ENCODE measurements around the gene METTL3.

Gene METTL3

DNA sequence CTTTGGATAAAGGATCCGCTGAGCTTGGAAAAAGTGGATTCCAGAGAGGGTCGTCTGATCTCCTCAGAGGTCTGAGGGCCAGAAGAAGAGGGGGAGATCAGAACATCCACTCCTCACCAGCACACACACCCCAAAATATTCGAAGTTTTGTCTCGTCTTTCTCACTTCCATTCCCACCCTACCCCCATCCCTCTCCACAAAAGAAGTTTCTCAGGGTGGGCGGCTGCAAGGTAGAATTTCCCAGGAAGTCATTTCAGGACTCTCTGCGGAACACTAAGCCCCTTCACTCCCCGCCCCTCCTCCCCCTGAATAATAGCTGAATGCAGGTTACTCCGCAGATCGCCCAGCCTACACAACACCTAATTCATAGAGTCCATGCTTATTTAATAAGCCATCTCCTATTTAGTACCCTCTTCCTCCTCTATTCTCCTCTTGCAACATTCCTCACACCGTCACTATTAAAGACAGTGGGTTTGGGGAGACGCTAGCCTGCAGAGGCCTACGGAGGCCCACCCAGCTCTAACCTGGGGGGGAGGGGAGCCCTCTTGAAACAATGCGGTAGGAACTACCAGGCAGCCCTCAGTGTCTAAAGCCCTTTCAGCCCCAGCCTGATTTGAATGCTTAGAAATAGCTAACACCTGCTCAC lies 15.7 kb upstream of the METTL3 start:
- DNase-seq, result no peak

DNA sequence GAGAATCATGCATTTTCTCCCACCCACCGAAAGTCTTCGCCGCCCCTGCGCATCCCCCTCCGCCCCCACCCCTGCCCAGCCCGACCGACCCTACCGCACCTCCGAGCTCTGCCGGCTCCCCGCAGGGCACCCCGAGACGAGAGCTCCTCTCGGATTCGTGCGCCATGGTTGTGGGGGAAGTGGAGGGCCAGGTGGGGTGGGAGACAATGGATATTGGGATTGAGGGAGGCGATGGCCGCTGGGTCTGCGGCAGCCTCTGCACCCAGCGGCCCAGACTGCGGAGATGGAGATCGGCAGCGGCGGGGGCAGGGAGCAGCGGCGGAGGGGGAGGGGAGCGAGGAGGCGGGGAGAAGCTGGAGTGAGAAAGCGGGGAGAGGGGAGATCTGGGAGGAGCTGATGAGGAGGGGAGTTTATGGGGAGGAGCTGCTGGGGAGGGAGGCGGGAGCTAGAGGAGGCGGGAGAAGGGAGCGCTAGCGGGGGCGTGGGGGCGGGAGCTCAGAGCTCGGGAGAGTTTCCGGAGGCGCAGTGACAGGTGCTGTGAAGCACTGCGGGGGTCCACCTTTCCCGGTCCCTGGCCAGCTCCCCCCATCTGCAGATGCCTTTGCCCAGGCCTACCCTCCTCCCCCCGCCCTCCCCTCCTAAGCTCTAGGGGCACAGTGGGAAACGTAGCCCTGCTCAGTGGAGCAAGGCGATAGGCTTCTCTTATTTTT lies 15.0 kb upstream of the METTL3 start, which contains the start of gene SALL2:
Gene SALL2, minus strand, starts transcription at position 385 of the 710 bp plus-strand sequence. Its CDS starts 219 bp downstream, at position 166.
- DNase-seq, result peak; percentile 53

DNA sequence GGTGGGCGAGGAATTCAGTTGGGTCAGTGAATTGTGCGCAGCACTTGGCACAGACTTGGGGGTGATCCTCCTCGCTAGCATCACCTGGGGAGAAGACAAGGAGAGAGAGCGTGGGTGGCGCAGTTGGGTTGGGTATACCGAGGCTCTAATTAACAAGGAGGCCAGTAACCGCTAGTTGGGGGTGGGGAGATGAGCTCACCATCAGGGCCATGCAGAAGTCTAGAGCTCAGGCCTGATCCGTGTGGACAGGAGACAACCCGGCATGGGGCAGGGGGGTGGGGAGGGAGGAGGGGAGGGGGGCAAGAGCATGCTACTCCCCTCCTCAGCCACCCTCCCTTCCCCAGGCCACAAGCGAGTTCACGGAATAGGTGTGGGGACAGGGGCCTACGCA lies 14.4 kb upstream of the METTL3 start:
- DNase-seq, result no peak

DNA sequence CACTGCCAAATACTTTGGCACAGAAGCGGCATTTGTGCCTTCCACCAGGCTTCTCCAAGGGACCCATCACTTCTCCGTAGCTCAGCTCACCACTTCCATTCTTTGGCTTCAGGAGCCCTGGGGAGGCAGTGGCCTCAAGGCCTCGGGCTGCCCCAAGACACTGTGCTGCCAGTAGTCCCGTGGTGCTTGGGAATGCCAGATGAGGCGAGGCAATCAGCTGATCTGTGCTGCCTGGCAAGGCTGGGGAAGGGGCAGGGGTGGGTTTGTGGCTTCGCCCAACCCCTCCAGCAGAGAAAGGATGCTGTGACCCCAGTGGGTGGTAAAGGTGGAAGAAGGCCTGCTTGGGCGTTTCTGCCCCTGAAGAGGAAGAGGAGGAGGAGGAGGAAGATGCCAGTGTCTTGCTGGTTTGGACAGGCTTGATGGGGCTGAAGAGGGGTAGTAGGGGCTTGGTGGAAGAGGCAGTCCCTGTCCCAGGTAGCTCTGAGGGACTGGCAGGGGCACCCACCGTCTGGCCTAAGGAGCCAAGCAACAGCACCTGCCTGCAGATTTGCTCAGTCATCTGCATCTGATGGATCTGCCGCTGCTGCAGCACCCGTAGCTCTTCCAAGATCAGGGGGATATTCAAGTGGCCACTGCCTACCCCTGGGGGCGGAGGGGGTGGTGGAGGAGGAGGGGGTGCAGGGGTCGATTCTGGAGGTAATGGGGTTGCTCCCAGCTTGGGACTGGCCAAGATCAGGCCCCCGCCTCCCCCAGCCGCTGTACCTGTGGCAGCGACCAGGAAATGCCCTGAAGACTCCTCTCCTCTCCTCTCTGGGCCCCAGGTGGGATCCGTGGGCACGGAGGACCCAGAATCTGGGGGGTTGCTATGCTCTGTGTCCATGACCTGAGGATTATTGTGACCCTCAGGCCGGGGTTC lies 13.7 kb upstream of the METTL3 start:
- DNase-seq, result no peak

DNA sequence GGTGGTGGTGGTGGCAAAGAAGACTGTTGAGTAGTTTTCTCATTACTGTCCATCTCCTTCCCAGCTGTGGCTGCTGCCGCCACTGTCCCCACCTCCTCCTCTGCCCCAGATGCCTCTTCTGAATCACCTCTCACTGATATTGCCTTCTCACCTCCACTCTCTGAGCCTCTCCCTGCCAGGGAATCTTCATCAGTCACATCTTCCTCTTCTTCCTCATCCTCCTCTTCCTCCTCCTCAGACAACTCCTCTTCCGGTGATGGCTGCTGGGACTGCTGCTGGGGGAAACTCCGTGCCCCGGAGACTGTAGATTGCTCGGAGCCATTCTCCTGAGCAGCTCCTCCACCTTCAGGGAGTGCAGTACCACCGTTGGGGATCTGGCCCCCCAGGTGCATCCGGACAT lies 12.1 kb upstream of the METTL3 start:
- no peak for DNase-seq

DNA sequence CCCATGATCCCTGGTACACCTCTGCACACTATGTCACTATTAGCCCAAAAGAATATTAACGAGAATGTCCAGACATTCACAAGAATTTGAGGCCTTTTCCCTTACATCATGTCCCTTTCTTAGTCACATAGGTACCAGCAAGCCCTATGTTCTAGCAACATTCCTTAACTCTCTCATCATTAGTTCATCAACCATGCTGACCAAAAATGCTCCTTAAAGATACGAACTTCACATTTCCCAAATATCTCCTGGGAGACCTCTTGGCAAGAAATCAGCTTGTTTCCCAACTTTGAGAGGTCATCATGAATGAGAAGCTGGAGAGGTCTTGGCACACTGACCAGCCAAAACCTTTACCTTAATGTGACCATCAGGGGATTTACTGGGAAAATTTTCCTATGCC lies 10.4 kb upstream of the METTL3 start:
- DNase-seq, result no peak

DNA sequence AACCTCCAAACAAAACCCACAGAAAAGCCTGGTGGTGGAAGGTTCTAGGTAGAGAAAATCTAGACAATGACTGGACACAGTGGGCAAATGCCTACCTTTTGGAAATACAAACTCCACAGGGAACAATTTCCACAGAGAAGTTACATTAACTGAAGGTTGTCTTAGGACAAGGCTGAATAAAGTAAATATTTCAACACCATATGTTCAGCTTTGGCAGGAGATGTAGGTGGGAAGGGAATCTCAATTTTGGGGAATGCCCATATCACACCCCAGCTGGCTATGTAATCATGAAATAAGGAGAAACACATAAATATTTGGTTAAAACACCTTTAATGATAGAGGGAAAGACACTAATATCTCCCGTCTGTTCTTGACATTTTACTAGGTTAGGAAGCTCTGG lies 9.6 kb upstream of the METTL3 start:
- DNase-seq, result no peak

DNA sequence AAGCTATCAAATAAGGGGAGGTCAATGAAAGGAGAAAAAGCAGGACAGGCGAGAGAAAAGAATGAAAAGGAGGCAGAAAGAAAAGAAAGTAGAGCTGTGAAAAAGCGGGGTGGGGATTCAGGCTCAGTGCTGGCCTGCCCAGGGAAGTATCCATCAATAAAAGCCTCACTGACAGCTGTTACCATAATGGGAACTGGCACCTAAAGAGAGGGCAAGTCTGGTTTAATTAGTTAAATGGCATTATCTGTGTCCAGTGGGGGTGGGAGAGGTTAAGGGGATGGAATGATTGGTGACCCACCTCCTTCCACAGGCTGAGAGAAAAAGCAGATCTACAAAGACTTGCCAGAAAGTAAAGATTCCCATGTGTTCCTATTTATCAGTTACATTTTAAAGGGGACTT lies 7.6 kb upstream of the METTL3 start:
- DNase-seq, result no peak

DNA sequence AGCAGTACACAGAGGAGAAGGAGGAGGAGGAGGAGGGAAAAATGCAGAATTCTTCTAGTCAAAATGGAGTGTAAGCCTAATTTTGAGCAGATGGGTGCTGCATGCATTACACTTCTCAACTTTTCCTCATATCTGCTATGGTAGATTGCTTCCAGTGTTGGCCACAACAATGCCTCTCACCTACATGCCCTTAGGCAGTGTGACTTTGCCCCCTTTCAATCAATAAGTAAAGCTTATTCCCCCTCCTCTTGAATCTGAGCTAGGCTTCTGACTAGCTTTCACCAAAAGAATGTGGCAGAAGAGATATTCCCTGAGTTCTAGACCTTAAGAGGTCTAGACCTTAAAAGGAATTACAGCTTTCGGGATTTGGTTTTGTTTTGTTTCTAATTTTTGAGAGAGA lies 3.2 kb upstream of the METTL3 start:
- no peak for DNase-seq

DNA sequence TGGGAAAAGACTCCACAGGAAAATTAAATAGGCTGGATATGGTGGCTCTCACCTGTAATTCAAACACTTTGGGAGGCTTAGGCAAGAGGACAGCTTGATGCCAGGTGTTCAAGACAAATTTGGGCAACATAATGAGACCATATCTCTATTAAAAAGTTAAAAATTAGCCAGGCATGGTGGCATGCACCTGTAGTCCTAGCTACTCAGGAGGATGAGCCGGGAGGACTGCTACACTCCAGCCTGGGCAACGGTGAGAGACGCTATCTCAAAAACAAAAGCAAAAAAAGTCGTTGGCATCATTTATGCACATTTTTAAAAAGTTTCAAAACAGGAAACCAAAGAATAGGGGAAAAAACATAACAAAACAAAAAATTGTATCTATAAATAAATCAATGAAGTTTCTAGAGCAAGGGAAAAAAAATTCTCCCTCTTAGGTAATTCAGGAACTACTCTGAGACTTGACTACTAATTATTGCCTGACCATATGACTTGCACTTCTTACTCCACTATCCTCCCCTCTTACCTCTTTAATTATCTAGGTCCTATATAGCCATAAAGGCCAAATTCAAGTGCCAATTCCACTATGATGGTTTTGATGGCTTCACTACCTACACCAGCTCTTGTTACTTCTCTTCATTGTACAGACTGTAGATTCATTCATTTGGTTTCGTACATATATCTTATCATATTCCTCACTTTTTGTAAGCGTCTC lies 1.6 kb downstream of the METTL3 start:
- no peak for DNase-seq

DNA sequence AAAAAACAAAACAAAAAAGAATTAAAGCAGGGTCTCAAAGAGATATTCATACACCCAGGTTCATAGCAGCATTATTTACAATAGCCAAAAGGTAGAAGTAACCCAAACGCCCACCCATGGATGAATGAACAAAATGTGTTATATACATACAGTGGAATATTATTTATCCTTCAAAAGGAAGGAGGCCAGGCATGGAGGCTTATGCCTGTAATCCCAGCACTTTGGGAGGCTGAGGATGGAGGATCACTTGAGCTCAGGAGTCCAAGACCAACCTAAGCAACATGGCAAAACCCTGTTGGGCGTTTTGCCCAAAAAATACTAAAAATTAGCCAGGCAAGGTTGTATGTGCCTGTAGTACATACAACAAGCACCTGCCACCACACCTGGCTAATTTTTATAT lies 4.6 kb downstream of the METTL3 start:
- no peak for DNase-seq

DNA sequence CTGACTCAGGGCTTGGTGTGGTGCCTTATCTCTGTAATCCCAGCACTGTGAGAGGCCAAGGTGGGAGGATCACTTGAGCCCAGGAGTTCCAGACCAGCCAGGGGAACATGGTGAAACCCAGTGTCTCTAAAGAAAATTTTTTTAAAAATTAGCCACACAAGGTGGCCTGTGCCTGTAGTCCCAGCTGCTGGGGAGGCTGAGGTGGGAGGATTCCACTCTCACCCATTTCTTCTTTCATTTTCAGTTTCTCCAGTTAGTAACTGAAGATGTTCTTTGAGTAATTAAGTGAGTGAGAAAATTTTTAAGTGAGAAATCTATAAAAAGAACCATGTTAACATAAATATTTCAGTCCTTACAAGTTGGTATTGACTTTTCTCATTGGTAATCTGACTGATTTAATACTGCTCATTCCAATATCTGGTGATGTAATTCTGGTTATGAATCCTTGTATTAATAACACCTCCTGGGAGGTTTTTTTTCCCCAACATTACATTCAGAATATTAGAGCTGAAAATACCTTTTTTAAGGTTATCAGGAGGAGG lies 6.1 kb downstream of the METTL3 start:
- no peak for DNase-seq

DNA sequence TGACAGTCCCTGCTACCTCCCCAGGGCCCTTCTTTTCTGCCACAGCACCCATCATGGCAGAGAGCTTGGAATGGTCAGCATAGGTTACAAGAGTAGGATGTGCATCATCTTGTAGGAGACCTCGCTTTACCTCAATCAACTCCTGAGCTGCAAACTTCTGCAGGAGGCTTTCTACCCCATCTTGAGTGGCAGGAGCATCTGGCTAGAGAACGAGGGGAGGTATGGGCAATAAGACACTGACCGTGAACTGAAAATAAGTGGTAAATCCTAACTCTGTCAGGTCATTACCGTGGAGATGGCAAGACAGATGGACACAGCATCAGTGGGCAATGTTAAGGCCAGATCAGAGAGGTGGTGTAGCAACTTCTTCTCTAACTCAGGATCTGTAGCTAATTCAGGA lies 7.8 kb downstream of the METTL3 start:
- no peak for DNase-seq

DNA sequence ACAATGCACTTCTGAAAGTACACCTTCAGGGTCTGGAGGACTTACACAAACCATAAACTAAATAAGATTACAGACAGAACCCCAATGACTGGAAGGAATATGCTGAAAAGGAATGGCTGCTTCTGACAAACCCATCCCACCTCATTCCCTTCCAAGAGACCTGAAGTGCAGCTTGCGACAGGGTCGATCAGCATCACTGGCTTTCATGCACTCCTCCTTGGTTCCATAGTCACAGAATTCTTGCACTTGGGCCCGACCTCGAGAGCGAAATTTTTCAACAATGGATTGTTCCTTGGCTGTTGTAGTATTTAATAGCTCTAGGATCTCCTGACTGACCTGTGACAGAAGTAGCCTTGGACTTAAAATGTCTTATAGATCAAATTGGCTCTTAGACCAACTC lies 9.6 kb downstream of the METTL3 start:
- DNase-seq, result no peak

DNA sequence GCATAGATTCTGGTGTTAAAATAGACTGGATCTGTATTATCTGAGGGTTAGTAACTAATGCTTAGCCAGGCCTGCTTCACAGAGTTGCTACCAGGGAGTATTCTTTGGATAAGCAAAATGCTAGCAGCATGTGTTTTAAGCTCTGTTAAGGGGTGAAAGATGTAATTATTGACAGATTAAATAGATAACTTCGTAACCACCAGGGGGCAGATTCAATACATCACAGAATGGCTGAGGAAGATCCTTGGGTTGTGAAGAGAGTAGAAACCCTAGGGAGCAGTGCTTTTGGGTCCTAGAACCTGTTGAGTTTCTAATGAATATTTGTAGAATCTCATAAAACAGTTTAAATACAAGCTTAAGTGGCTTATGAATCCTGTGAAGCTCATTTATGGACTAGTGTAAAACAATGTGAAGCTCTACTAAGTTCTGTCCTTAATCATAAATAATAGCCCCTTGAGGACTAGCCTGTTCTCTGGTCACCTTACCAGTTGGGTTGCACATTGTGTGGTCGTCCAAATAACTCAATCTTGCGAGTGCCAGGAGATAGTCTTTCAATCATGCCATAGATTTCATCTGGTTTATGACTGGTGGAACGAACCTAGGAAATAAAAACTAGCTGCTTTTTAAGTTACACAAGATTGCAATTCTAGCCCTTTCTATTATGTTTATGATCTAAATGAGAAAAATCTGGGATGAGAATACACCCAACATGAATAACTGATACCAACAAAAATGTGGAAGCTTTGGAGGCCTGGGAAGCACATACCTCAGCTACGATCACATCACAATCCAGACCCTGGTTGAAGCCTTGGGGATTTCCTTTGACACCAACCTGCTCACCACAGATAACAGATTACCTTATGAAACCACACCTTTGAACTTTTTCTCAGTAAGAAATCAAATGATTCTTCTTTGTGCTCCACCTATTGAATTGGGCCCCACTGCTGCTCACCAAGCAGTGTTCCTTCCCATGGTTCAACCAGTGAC lies 12.3 kb downstream of the METTL3 start:
- peak; percentile 13 for DNase-seq

DNA sequence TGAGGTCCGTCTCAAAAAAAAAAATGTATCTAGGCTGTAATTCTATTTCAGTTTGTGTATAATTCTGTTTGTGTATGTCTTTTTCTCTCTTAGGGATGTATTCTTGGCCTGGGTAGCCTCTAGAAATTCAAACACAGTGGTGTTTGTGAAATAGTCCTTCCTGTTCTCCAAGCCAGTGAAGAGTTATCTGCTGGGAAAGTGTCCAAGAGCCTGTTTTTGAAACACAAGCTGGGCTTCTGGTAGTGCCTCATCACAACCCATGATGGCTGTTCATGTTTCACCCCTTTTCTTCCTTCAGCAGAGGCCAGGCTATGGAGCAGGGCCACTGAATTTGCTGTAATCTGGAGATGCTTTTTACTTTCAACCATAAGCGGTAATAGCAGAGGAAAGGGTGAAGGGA lies 14.7 kb downstream of the METTL3 start:
- no peak for DNase-seq

DNA sequence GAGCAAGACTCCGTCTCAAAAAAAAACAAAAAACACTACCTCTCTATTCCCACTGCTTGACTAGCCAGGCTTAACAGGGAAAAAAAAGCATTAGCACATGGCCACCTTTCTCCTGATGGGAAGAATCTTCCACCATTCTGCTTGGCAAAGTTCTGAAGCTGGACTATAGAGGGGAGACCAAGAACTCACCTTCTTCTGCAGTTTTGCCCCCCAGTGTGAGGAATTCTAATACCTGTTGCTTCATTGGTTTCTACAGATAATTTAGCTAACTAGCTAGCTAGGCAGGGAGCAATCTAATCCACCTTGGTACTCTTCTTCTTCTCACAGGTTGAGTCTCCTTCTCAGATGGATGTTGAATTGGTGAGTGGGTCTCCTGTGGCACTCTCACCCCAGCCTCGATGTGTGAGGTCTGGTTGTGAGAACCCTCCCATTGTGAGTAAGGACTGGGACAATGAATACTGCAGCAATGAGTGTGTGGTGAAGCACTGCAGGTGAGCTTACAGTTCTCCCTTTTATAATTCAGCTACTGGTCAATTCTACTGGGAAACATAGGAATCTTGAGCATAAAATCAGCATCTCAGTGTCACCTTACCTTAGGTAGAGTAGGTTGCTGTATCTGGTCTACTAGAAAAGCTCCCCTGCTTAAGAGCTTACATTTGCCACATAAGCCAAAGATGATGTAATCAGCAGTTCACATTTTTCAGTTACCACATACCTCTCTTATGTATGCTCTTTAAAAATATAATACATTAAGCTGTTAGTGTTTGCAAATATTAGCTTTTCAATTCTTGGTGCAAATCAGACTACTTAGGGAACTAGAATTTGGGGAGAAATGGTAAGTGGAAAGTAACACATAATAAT lies 16.0 kb downstream of the METTL3 start:
- DNase-seq, result no peak

DNA sequence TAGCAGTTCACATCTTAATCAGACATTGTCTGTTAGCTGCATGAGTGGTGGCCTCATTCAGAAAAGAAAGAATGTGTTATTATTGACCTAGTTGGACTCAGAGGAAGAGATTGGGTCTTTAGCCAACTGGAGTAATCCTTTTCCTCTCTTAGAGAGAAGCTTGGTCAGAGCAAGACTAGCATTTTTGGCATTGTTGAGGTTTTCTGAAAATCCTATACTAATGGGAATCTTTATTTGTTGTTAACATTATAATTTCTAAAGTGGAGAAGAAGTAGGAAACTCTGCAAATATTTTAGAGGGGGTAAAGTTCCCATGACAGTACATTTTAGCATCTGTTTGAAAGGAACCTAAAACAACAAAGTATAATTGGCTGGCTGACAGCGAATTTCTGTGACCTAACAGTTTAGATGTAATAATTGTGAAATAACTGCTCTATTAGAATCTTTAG lies 24.5 kb downstream of the METTL3 start:
- no peak for DNase-seq

DNA sequence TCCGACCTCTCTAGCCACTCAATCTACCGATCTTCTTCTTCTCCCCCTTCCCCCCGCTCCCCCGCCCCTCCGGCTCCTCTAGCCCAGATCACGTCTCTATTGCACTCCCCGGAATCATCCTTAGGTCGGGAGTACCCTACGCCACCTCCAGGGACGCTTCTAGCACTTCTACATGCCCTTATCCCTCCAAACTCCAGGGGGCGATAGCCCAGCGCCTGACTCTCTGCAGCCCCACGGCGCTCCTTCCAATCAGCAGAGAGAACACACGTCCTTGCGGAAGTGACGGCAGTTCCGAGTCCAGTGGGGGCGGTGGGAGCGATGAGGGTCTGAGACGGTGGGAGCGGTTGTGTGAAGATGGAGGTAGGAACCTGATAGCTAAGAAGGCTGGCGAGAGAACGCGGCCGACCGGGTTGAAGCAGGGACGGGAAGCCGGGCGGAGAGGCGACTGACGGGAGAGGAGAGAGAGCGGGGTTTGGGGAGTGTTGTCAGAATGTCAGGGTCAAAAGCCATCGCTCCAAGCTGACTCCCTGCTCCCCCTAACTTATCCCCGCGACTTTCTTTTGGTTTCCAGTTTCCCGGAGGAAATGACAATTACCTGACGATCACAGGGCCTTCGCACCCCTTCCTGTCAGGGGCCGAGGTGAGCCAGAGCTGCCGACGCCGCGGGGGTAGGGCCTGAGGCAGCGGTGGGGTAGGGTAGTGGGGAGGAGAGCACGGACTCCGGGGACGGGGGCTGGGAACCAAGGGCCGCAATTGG lies 34.0 kb downstream of the METTL3 start, which contains the start of the genes RAB2B and TOX4:
Gene RAB2B, minus strand, starts transcription at position 35 of the 757 bp plus-strand sequence. CDS start 87 bp downstream, outside the sequence.
Gene TOX4, plus strand, starts transcription at position 271 of the 757 bp plus-strand sequence. Its CDS starts 84 bp downstream, at position 355.
- DNase-seq, result peak; percentile 94

All from activated gamma-delta T cell treated with Interleukin-2 at 50 U/mL for 16 hours (primary cell).